GM19025 (cell line): ENCODE data around the gene RARRES2.
A peak's percentile ranks its signal among the peaks of the same experiment; 100 is the strongest.
"Not testable (repeated sequence)": the region's sequence is repeated elsewhere in the genome, so short reads cannot be mapped to it uniquely, and the experiment has no call there.

Source experiments
- ATAC-seq: cut with Tn5 transposase; IDR thresholded peaks from one replicate; pipeline ENCODE4 v1.9.1; 2021; ENCODE audit warnings: mild to moderate bottlenecking, low read depth, moderate library complexity; ENCODE audit not compliant: unreplicated experiment

Gene RARRES2

GRCh38 chr7:150323682-150324372, 17.6 kb downstream of the RARRES2 start:
- peak; percentile 13 for ATAC-seq

GRCh38 chr7:150322833-150323681, 18.4 kb downstream of the RARRES2 start, which contains the start of the genes ACTR3C and LRRC61:
Gene ACTR3C (minus strand): TSS chr7:150323545. CDS start chr7:150295296, 28,249 bp downstream.
Gene LRRC61 (plus strand): TSS chr7:150323355. CDS start chr7:150336862, 13,507 bp downstream.
- peak; percentile 50 for ATAC-seq

GRCh38 chr7:150322114-150322832, 19.2 kb downstream of the RARRES2 start:
- no peak for ATAC-seq

- no peak for ATAC-seq
These were observed 19.7 kb downstream of the RARRES2 start for GRCh38 chr7:150321788-150322113.

GRCh38 chr7:150317748-150318444, 23.5 kb downstream of the RARRES2 start:
- no peak for ATAC-seq

GRCh38 chr7:150316987-150317386, 24.4 kb downstream of the RARRES2 start:
- not testable (repeated sequence) for ATAC-seq

GRCh38 chr7:150314639-150315239, 26.7 kb downstream of the RARRES2 start:
- no peak for ATAC-seq

- ATAC-seq, result no peak
These were observed 27.6 kb downstream of the RARRES2 start for GRCh38 chr7:150313870-150314269.

GRCh38 chr7:150313367-150313809, 28.0 kb downstream of the RARRES2 start:
- no peak for ATAC-seq

- not testable (repeated sequence) for ATAC-seq
These were observed 28.6 kb downstream of the RARRES2 start for GRCh38 chr7:150312649-150313366.

GRCh38 chr7:150311711-150312110, 29.7 kb downstream of the RARRES2 start:
- ATAC-seq, result no peak

GRCh38 chr7:150311146-150311545, 30.3 kb downstream of the RARRES2 start:
- no peak for ATAC-seq

GRCh38 chr7:150308575-150308974, 32.9 kb downstream of the RARRES2 start:
- no peak for ATAC-seq

- no peak for ATAC-seq
These were observed 33.5 kb downstream of the RARRES2 start for GRCh38 chr7:150307904-150308303.

- ATAC-seq, result no peak
These were observed 34.3 kb downstream of the RARRES2 start for GRCh38 chr7:150307129-150307528.

GRCh38 chr7:150306377-150306776, 35.1 kb downstream of the RARRES2 start:
- not testable (repeated sequence) for ATAC-seq

- ATAC-seq, result not testable (repeated sequence)
These were observed 35.5 kb downstream of the RARRES2 start for GRCh38 chr7:150305903-150306284.

GRCh38 chr7:150305259-150305902, 36.0 kb downstream of the RARRES2 start:
- not testable (repeated sequence) for ATAC-seq
